GM23338 (cell line): ENCODE results near the gene COPE. TPM values are rescaled to one million over a fixed set of nuclear protein-coding genes. Genes with fewer than 3 reads are reported as not detected.

Experiments used
- ATAC-seq: fragments of 200-7000 bp; cut with Tn5 transposase; 3 replicates; pipeline ENCODE4 v1.9.1; 2020
- DNase-seq: peaks from one replicate; pipeline ENCODE4 v3.0.0-alpha.2; 2015; ENCODE audit warnings: low spot score
- H2AFZ ChIP-seq: fragments of 200-600 bp; sonication (generic); 2 replicates; pipeline ENCODE4 v1.8.0; 2016; ENCODE audit warnings: antibody characterized with exemption, mild to moderate bottlenecking, moderate library complexity
- H3F3A ChIP-seq: fragments of 200-600 bp; sonication (generic); replicated peaks from 2 replicates; pipeline ENCODE4 v1.8.0; 2017; ENCODE audit warnings: antibody characterized with exemption, mixed run types, low read depth
- H3K27ac ChIP-seq: fragments of 200-600 bp; sonication (generic); 2 replicates; pipeline ENCODE4 v1.6.1; 2016; ENCODE audit warnings: low read depth
- H3K27me3 ChIP-seq: fragments of 200-600 bp; sonication (generic); 2 replicates; pipeline ENCODE4 v1.8.0; 2016; ENCODE audit warnings: mild to moderate bottlenecking, mixed run types, moderate library complexity; ENCODE audit not compliant: insufficient read depth
- H3K36me3 ChIP-seq: fragments of 200-600 bp; sonication (generic); 2 replicates; pipeline ENCODE4 v1.8.0; 2016; ENCODE audit warnings: mild to moderate bottlenecking; ENCODE audit not compliant: insufficient read depth
- H3K4me1 ChIP-seq: fragments of 200-600 bp; sonication (generic); 2 replicates; pipeline ENCODE4 v1.8.0; 2016; ENCODE audit warnings: mild to moderate bottlenecking, moderate library complexity; ENCODE audit not compliant: insufficient read depth
- H3K4me2 ChIP-seq: fragments of 200-600 bp; sonication (generic); 2 replicates; pipeline ENCODE4 v1.7.1; 2017; ENCODE audit warnings: mixed run types
- H3K4me3 ChIP-seq: fragments of 200-600 bp; sonication (generic); 2 replicates; pipeline ENCODE4 v1.6.1; 2016; ENCODE audit warnings: mixed run types
- H3K79me2 ChIP-seq: fragments of 200-600 bp; sonication (generic); replicated peaks from 2 replicates; pipeline ENCODE4 v1.8.0; 2017; ENCODE audit warnings: mild to moderate bottlenecking; ENCODE audit not compliant: insufficient read depth
- H3K9me2 ChIP-seq: fragments of 200-600 bp; sonication (generic); 2 replicates; pipeline ENCODE4 v1.8.0; 2017; ENCODE audit not compliant: insufficient read depth
- H4K20me1 ChIP-seq: fragments of 200-600 bp; sonication (generic); replicated peaks from 2 replicates; pipeline ENCODE4 v1.8.0; 2017; ENCODE audit warnings: mild to moderate bottlenecking; ENCODE audit not compliant: insufficient read depth
- H3K27ac Mint-ChIP-seq: 2 replicates; pipeline ENCODE4 v1.8.0; 2020; ENCODE audit warnings: inconsistent platforms, mild to moderate bottlenecking, moderate library complexity, mixed read lengths
- H3K27me3 Mint-ChIP-seq: 3 replicates; pipeline ENCODE4 v1.8.0; 2022; ENCODE audit warnings: low read depth, mild to moderate bottlenecking, moderate library complexity, mixed read lengths, inconsistent platforms; ENCODE audit not compliant: insufficient read depth, poor library complexity
- H3K36me3 Mint-ChIP-seq: 3 replicates; pipeline ENCODE4 v1.8.0; 2021; ENCODE audit warnings: low read depth, mild to moderate bottlenecking, inconsistent platforms, moderate library complexity, mixed read lengths
- H3K4me1 Mint-ChIP-seq: 3 replicates; pipeline ENCODE4 v1.8.0; 2020; ENCODE audit warnings: mild to moderate bottlenecking, inconsistent platforms, mixed read lengths
- H3K4me3 Mint-ChIP-seq: 3 replicates; pipeline ENCODE4 v1.8.0; 2021; ENCODE audit warnings: moderate library complexity, mild to moderate bottlenecking, inconsistent platforms, mixed read lengths
- H3K9me3 Mint-ChIP-seq: 3 replicates; pipeline ENCODE4 v1.8.0; 2020; ENCODE audit warnings: moderate library complexity, mild to moderate bottlenecking, inconsistent platforms, mixed read lengths
- EZH2 ChIP-seq: fragments of 200-600 bp; sonication (generic); IDR thresholded peaks from one replicate; pipeline ENCODE4 v1.8.0; 2017; ENCODE audit warnings: antibody characterized with exemption, mild to moderate bottlenecking, low read depth; ENCODE audit not compliant: unreplicated experiment
- EZH2phosphoT487 ChIP-seq: fragments of 200-600 bp; sonication (generic); IDR thresholded peaks from one replicate; pipeline ENCODE4 v1.8.1; 2018; ENCODE audit warnings: antibody characterized with exemption; ENCODE audit not compliant: unreplicated experiment
- JUNB ChIP-seq: IDR thresholded peaks from one replicate; pipeline ENCODE4 v1.6.1; 2016; ENCODE audit warnings: antibody characterized with exemption; ENCODE audit not compliant: unreplicated experiment
- STAT1 ChIP-seq: IDR thresholded peaks from one replicate; pipeline ENCODE4 v1.6.1; 2016; ENCODE audit warnings: antibody characterized with exemption; ENCODE audit not compliant: unreplicated experiment
- ZNF114 ChIP-seq: fragments of 250-450 bp; sonication (Bioruptor Pico); IDR thresholded peaks from 2 replicates; pipeline ENCODE4 v1.5.0; 2020; ENCODE audit warnings: mild to moderate bottlenecking, moderate library complexity
- ZNF331 ChIP-seq: fragments of 250-450 bp; sonication (Bioruptor Pico); IDR thresholded peaks from 2 replicates; pipeline ENCODE4 v1.5.0; 2020; ENCODE audit warnings: low read depth, mild to moderate bottlenecking, moderate library complexity
- polyA plus RNA-seq: library from polyadenylated mRNA; unstranded; fragments of >200 nt; fragmentation: Nextera tagmentation; extraction: Ambion mirVana; gene quantifications from 2 replicates; pipeline ENCODE4 v1.2.1, GENCODE V29; 2016
- total RNA-seq: library from RNA; depleted of rRNA; stranded (reverse); fragments of >200 nt; shearing (Covaris generic); gene quantifications from 2 replicates; pipeline ENCODE4 v1.2.3, GENCODE V29; 2014
- TF ChIP-seq, protein P1 (sequence below): IDR thresholded peaks from one replicate; pipeline ENCODE4 v1.6.1; 2018; ENCODE audit warnings: antibody characterized with exemption; ENCODE audit not compliant: unreplicated experiment
- TF ChIP-seq, protein P2 (sequence below): IDR thresholded peaks from 2 replicates; pipeline ENCODE4 v1.6.1; 2016; ENCODE audit warnings: antibody characterized with exemption

COPE gene
- total and polyA plus RNA-seq, 2 experiments from 2014 or later: 263 TPM

DNA sequence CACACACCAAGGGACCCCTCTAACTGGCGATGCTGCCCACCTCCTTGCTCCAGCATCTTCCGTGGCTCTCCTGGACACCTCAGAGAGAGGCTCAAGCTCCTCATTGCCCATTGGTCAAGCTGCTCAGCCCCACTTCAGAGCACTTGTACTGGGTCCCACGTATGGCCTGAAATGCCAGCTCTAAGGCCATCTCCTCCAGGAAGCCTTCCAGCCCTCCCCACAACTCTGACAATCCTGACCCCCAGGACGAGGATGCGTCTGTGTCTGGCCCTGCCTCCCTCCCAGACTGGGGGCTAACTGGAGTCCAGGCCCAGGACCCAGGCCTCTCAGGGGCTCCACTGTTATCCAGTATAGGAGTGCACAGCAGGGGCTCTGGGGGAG lies 29.8 kb upstream of the COPE start:
- Histone ChIP-seq H3K4me3 (no peak overlapping the region), H4K20me1 (no peaks in the 10 kb centered on the region), H3K27me3 (no peaks in the 10 kb centered on the region), H3K79me2 (no peaks in the 10 kb centered on the region), H3K4me1 (no peaks in the 10 kb centered on the region), H3F3A (no peaks in the 10 kb centered on the region), H3K9me2 (no peaks in the 10 kb centered on the region), H2AFZ (no peak overlapping the region), H3K36me3 (no peaks in the 10 kb centered on the region), H3K4me2 (no peak overlapping the region), H3K27ac (no peak overlapping the region)
- Mint-ChIP-seq H3K27ac (no peak overlapping the region), H3K4me3 (no peak overlapping the region), H3K4me1 (no peaks in the 10 kb centered on the region), H3K27me3 (peaks cover 12% of the 10 kb centered on the region), H3K9me3 (no peaks in the 10 kb centered on the region; the same call in 2 of the 3 replicates), H3K36me3 (peaks cover 9% of the 10 kb centered on the region; the same call in 2 of the 3 replicates)
- TF ChIP-seq JUNB (no peak), STAT1 (no peak)
- TF ChIP-seq, protein P1, sequence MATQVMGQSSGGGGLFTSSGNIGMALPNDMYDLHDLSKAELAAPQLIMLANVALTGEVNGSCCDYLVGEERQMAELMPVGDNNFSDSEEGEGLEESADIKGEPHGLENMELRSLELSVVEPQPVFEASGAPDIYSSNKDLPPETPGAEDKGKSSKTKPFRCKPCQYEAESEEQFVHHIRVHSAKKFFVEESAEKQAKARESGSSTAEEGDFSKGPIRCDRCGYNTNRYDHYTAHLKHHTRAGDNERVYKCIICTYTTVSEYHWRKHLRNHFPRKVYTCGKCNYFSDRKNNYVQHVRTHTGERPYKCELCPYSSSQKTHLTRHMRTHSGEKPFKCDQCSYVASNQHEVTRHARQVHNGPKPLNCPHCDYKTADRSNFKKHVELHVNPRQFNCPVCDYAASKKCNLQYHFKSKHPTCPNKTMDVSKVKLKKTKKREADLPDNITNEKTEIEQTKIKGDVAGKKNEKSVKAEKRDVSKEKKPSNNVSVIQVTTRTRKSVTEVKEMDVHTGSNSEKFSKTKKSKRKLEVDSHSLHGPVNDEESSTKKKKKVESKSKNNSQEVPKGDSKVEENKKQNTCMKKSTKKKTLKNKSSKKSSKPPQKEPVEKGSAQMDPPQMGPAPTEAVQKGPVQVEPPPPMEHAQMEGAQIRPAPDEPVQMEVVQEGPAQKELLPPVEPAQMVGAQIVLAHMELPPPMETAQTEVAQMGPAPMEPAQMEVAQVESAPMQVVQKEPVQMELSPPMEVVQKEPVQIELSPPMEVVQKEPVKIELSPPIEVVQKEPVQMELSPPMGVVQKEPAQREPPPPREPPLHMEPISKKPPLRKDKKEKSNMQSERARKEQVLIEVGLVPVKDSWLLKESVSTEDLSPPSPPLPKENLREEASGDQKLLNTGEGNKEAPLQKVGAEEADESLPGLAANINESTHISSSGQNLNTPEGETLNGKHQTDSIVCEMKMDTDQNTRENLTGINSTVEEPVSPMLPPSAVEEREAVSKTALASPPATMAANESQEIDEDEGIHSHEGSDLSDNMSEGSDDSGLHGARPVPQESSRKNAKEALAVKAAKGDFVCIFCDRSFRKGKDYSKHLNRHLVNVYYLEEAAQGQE: no peak
- no peak for ATAC-seq
- DNase-seq: no peak

DNA sequence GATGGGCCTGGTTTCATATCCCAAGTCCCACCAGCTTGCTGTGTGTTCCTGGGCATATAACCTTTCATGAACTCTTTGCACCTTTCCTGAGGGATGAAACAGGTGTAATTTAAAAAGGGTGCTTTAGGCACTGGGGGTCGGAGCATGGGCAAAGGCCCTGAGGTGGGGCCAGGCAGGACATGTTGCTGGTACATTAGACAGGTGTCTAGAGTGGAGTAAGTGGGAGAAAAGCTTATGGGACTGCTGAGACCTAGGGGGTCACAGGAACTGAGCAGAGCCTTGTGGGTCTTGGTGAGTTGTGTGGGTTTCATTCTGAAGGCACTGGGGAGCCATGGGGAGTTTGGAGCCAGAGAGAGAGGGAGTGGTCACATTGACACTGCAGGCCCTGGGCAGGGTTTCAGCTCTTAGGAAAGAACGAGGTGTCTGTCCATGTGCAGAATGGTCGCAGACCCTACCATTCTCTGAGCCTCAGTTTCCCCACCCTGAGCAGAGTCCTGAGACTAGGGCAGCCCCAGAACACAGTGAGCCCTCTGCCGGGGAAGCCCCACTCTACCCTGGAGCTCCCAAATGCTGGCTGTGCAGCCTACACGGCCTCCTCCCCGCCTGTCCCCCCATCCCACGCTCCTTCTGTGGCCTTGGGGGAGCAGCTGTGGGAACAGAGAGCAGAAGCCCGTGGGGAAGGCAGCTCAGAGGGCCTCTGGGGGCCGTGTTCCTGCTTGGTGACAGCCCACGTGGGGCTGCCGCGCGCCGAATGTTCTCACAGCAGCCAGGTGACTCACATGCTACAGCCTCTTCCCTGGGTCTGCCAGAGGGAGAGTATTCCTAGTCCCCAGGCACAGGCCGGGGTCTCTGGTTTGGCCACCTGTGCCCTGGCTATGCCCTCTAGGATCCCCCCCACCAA lies 29.1 kb upstream of the COPE start:
- ATAC-seq (no peak), DNase-seq (no peak)
- Mint-ChIP-seq H3K36me3 (peaks cover 9% of the 10 kb centered on the region; the same call in 2 of the 3 replicates), H3K9me3 (no peaks in the 10 kb centered on the region; the same call in 2 of the 3 replicates), H3K4me3 (no peak overlapping the region), H3K4me1 (no peaks in the 10 kb centered on the region), H3K27me3 (peaks cover 13% of the 10 kb centered on the region), H3K27ac (no peak overlapping the region)
- no peak overlapping the region for H3K4me3 ChIP-seq
- no peaks in the 10 kb centered on the region for H3F3A ChIP-seq
- no peak overlapping the region for H2AFZ ChIP-seq
- no peaks in the 10 kb centered on the region for H3K79me2 ChIP-seq
- TF ChIP-seq ZNF331 (CRISPR knock-in tag) (no peak), ZNF114 (CRISPR knock-in tag) (no peak), EZH2 (no peak), EZH2phosphoT487 (no peak), STAT1 (no peak)
- TF ChIP-seq, protein P2, sequence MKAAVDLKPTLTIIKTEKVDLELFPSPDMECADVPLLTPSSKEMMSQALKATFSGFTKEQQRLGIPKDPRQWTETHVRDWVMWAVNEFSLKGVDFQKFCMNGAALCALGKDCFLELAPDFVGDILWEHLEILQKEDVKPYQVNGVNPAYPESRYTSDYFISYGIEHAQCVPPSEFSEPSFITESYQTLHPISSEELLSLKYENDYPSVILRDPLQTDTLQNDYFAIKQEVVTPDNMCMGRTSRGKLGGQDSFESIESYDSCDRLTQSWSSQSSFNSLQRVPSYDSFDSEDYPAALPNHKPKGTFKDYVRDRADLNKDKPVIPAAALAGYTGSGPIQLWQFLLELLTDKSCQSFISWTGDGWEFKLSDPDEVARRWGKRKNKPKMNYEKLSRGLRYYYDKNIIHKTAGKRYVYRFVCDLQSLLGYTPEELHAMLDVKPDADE: no peak
- no peaks in the 10 kb centered on the region for H3K27me3 ChIP-seq
- H3K27ac ChIP-seq: no peak overlapping the region
- no peaks in the 10 kb centered on the region for H3K36me3 ChIP-seq
- H3K9me2 ChIP-seq: no peaks in the 10 kb centered on the region
- no peaks in the 10 kb centered on the region for H4K20me1 ChIP-seq
- H3K4me2 ChIP-seq: no peak overlapping the region
- no peaks in the 10 kb centered on the region for H3K4me1 ChIP-seq
